GM23338 (cell line): ENCODE results near the gene SUPT5H. TPM values are rescaled to one million over a fixed set of nuclear protein-coding genes. Genes with fewer than 3 reads are reported as not detected.

Experiments used
- ATAC-seq: fragments of 200-7000 bp; cut with Tn5 transposase; 3 replicates; pipeline ENCODE4 v1.9.1; 2020
- DNase-seq: peaks from one replicate; pipeline ENCODE4 v3.0.0-alpha.2; 2015; ENCODE audit warnings: low spot score
- H2AFZ ChIP-seq: fragments of 200-600 bp; sonication (generic); 2 replicates; pipeline ENCODE4 v1.8.0; 2016; ENCODE audit warnings: antibody characterized with exemption, mild to moderate bottlenecking, moderate library complexity
- H3F3A ChIP-seq: fragments of 200-600 bp; sonication (generic); replicated peaks from 2 replicates; pipeline ENCODE4 v1.8.0; 2017; ENCODE audit warnings: antibody characterized with exemption, mixed run types, low read depth
- H3K27ac ChIP-seq: fragments of 200-600 bp; sonication (generic); 2 replicates; pipeline ENCODE4 v1.6.1; 2016; ENCODE audit warnings: low read depth
- H3K27me3 ChIP-seq: fragments of 200-600 bp; sonication (generic); 2 replicates; pipeline ENCODE4 v1.8.0; 2016; ENCODE audit warnings: mild to moderate bottlenecking, mixed run types, moderate library complexity; ENCODE audit not compliant: insufficient read depth
- H3K36me3 ChIP-seq: fragments of 200-600 bp; sonication (generic); 2 replicates; pipeline ENCODE4 v1.8.0; 2016; ENCODE audit warnings: mild to moderate bottlenecking; ENCODE audit not compliant: insufficient read depth
- H3K4me1 ChIP-seq: fragments of 200-600 bp; sonication (generic); 2 replicates; pipeline ENCODE4 v1.8.0; 2016; ENCODE audit warnings: mild to moderate bottlenecking, moderate library complexity; ENCODE audit not compliant: insufficient read depth
- H3K4me2 ChIP-seq: fragments of 200-600 bp; sonication (generic); 2 replicates; pipeline ENCODE4 v1.7.1; 2017; ENCODE audit warnings: mixed run types
- H3K4me3 ChIP-seq: fragments of 200-600 bp; sonication (generic); 2 replicates; pipeline ENCODE4 v1.6.1; 2016; ENCODE audit warnings: mixed run types
- H3K79me2 ChIP-seq: fragments of 200-600 bp; sonication (generic); replicated peaks from 2 replicates; pipeline ENCODE4 v1.8.0; 2017; ENCODE audit warnings: mild to moderate bottlenecking; ENCODE audit not compliant: insufficient read depth
- H3K9me2 ChIP-seq: fragments of 200-600 bp; sonication (generic); 2 replicates; pipeline ENCODE4 v1.8.0; 2017; ENCODE audit not compliant: insufficient read depth
- H4K20me1 ChIP-seq: fragments of 200-600 bp; sonication (generic); replicated peaks from 2 replicates; pipeline ENCODE4 v1.8.0; 2017; ENCODE audit warnings: mild to moderate bottlenecking; ENCODE audit not compliant: insufficient read depth
- H3K27ac Mint-ChIP-seq: 2 replicates; pipeline ENCODE4 v1.8.0; 2020; ENCODE audit warnings: inconsistent platforms, mild to moderate bottlenecking, moderate library complexity, mixed read lengths
- H3K27me3 Mint-ChIP-seq: 3 replicates; pipeline ENCODE4 v1.8.0; 2022; ENCODE audit warnings: low read depth, mild to moderate bottlenecking, moderate library complexity, mixed read lengths, inconsistent platforms; ENCODE audit not compliant: insufficient read depth, poor library complexity
- H3K36me3 Mint-ChIP-seq: 3 replicates; pipeline ENCODE4 v1.8.0; 2021; ENCODE audit warnings: low read depth, mild to moderate bottlenecking, inconsistent platforms, moderate library complexity, mixed read lengths
- H3K4me1 Mint-ChIP-seq: 3 replicates; pipeline ENCODE4 v1.8.0; 2020; ENCODE audit warnings: mild to moderate bottlenecking, inconsistent platforms, mixed read lengths
- H3K4me3 Mint-ChIP-seq: 3 replicates; pipeline ENCODE4 v1.8.0; 2021; ENCODE audit warnings: moderate library complexity, mild to moderate bottlenecking, inconsistent platforms, mixed read lengths
- H3K9me3 Mint-ChIP-seq: 3 replicates; pipeline ENCODE4 v1.8.0; 2020; ENCODE audit warnings: moderate library complexity, mild to moderate bottlenecking, inconsistent platforms, mixed read lengths
- CREB1 ChIP-seq: fragments of 250-450 bp; sonication (Bioruptor Pico); IDR thresholded peaks from 2 replicates; pipeline ENCODE4 v1.5.0; 2020; ENCODE audit warnings: low read depth, mild to moderate bottlenecking, moderate library complexity
- EZH2 ChIP-seq: fragments of 200-600 bp; sonication (generic); IDR thresholded peaks from one replicate; pipeline ENCODE4 v1.8.0; 2017; ENCODE audit warnings: antibody characterized with exemption, mild to moderate bottlenecking, low read depth; ENCODE audit not compliant: unreplicated experiment
- EZH2phosphoT487 ChIP-seq: fragments of 200-600 bp; sonication (generic); IDR thresholded peaks from one replicate; pipeline ENCODE4 v1.8.1; 2018; ENCODE audit warnings: antibody characterized with exemption; ENCODE audit not compliant: unreplicated experiment
- JUNB ChIP-seq: IDR thresholded peaks from one replicate; pipeline ENCODE4 v1.6.1; 2016; ENCODE audit warnings: antibody characterized with exemption; ENCODE audit not compliant: unreplicated experiment
- NANOG ChIP-seq: IDR thresholded peaks from 2 replicates; pipeline ENCODE4 v1.6.1; 2016; ENCODE audit warnings: antibody characterized with exemption, borderline replicate concordance
- POLR2AphosphoS5 ChIP-seq: IDR thresholded peaks from 2 replicates; pipeline ENCODE4 v1.6.1; 2016; ENCODE audit warnings: antibody characterized with exemption, low read depth
- STAT1 ChIP-seq: IDR thresholded peaks from one replicate; pipeline ENCODE4 v1.6.1; 2016; ENCODE audit warnings: antibody characterized with exemption; ENCODE audit not compliant: unreplicated experiment
- ZNF114 ChIP-seq: fragments of 250-450 bp; sonication (Bioruptor Pico); IDR thresholded peaks from 2 replicates; pipeline ENCODE4 v1.5.0; 2020; ENCODE audit warnings: mild to moderate bottlenecking, moderate library complexity
- ZNF331 ChIP-seq: fragments of 250-450 bp; sonication (Bioruptor Pico); IDR thresholded peaks from 2 replicates; pipeline ENCODE4 v1.5.0; 2020; ENCODE audit warnings: low read depth, mild to moderate bottlenecking, moderate library complexity
- polyA plus RNA-seq: library from polyadenylated mRNA; unstranded; fragments of >200 nt; fragmentation: Nextera tagmentation; extraction: Ambion mirVana; gene quantifications from 2 replicates; pipeline ENCODE4 v1.2.1, GENCODE V29; 2016
- total RNA-seq: library from RNA; depleted of rRNA; stranded (reverse); fragments of >200 nt; shearing (Covaris generic); gene quantifications from 2 replicates; pipeline ENCODE4 v1.2.3, GENCODE V29; 2014
- TF ChIP-seq, protein P1 (sequence below): IDR thresholded peaks from 2 replicates; pipeline ENCODE4 v1.6.1; 2016; ENCODE audit warnings: antibody characterized with exemption
- TF ChIP-seq, protein P2 (sequence below), 2 experiments: fragments of 200-600 bp in 1 of 2; sonication (generic) in 1 of 2; conservative IDR thresholded peaks; 2 replicates each; pipeline versions ENCODE4 v1.5.1 to v1.6.1; 2016 to 2017; ENCODE audit warnings: antibody characterized with exemption in 2 of 2, low read depth in 2 of 2, mild to moderate bottlenecking in 2 of 2, moderate library complexity in 1 of 2
- TF ChIP-seq, protein P3 (sequence below): fragments of 250-450 bp; sonication (Bioruptor Pico); IDR thresholded peaks from 2 replicates; pipeline ENCODE4 v1.5.0; 2020; ENCODE audit warnings: mild to moderate bottlenecking, moderate library complexity
- TF ChIP-seq, protein P4 (sequence below): IDR thresholded peaks from one replicate; pipeline ENCODE4 v1.6.1; 2018; ENCODE audit warnings: antibody characterized with exemption; ENCODE audit not compliant: unreplicated experiment

The SUPT5H gene
- total and polyA plus RNA-seq, 2 experiments from 2014 or later = 108 to 150 TPM

GRCh38 chr19:39422020-39422419 lies 23.4 kb upstream of the SUPT5H start:
- Mint-ChIP-seq H3K36me3 (peaks cover 78% of the 10 kb centered on the region), H3K4me1 (peaks cover 10% of the 10 kb centered on the region), H3K4me3 (no peak overlapping the region), H3K27ac (no peak overlapping the region), H3K27me3 (peaks cover 10% of the 10 kb centered on the region), H3K9me3 (no peaks in the 10 kb centered on the region; the same call in 2 of the 3 replicates)
- H3K27ac ChIP-seq = no peak overlapping the region
- no peak overlapping the region for H3K4me3 ChIP-seq
- no peak overlapping the region for H3K4me2 ChIP-seq
- ATAC-seq (no peak), DNase-seq (no peak)
- no peaks in the 10 kb centered on the region; the same call in 1 of the 2 replicates for H3K4me1 ChIP-seq
- no peaks in the 10 kb centered on the region for H3K79me2 ChIP-seq
- H3F3A ChIP-seq = peaks cover 3% of the 10 kb centered on the region; the same call in 1 of the 2 replicates
- no peaks in the 10 kb centered on the region for H3K27me3 ChIP-seq
- peaks cover 11% of the 10 kb centered on the region; the same call in 1 of the 2 replicates for H3K36me3 ChIP-seq
- no peak overlapping the region for H2AFZ ChIP-seq
- no peaks in the 10 kb centered on the region; the same call in 1 of the 2 replicates for H4K20me1 ChIP-seq
- H3K9me2 ChIP-seq = no peaks in the 10 kb centered on the region
- TF ChIP-seq, protein P1, sequence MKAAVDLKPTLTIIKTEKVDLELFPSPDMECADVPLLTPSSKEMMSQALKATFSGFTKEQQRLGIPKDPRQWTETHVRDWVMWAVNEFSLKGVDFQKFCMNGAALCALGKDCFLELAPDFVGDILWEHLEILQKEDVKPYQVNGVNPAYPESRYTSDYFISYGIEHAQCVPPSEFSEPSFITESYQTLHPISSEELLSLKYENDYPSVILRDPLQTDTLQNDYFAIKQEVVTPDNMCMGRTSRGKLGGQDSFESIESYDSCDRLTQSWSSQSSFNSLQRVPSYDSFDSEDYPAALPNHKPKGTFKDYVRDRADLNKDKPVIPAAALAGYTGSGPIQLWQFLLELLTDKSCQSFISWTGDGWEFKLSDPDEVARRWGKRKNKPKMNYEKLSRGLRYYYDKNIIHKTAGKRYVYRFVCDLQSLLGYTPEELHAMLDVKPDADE = no peak
- TF ChIP-seq POLR2AphosphoS5 (no peak), EZH2phosphoT487 (no peak), CREB1 (CRISPR knock-in tag) (no peak), STAT1 (no peak), ZNF114 (CRISPR knock-in tag) (no peak), EZH2 (no peak), ZNF331 (CRISPR knock-in tag) (no peak), JUNB (no peak), NANOG (no peak)
- TF ChIP-seq, protein P2, sequence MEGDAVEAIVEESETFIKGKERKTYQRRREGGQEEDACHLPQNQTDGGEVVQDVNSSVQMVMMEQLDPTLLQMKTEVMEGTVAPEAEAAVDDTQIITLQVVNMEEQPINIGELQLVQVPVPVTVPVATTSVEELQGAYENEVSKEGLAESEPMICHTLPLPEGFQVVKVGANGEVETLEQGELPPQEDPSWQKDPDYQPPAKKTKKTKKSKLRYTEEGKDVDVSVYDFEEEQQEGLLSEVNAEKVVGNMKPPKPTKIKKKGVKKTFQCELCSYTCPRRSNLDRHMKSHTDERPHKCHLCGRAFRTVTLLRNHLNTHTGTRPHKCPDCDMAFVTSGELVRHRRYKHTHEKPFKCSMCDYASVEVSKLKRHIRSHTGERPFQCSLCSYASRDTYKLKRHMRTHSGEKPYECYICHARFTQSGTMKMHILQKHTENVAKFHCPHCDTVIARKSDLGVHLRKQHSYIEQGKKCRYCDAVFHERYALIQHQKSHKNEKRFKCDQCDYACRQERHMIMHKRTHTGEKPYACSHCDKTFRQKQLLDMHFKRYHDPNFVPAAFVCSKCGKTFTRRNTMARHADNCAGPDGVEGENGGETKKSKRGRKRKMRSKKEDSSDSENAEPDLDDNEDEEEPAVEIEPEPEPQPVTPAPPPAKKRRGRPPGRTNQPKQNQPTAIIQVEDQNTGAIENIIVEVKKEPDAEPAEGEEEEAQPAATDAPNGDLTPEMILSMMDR (conservative IDR thresholded peaks at IDR 0.05; ENCODE audit: low read depth in 2 of 2) = no peak
- TF ChIP-seq, protein P3, sequence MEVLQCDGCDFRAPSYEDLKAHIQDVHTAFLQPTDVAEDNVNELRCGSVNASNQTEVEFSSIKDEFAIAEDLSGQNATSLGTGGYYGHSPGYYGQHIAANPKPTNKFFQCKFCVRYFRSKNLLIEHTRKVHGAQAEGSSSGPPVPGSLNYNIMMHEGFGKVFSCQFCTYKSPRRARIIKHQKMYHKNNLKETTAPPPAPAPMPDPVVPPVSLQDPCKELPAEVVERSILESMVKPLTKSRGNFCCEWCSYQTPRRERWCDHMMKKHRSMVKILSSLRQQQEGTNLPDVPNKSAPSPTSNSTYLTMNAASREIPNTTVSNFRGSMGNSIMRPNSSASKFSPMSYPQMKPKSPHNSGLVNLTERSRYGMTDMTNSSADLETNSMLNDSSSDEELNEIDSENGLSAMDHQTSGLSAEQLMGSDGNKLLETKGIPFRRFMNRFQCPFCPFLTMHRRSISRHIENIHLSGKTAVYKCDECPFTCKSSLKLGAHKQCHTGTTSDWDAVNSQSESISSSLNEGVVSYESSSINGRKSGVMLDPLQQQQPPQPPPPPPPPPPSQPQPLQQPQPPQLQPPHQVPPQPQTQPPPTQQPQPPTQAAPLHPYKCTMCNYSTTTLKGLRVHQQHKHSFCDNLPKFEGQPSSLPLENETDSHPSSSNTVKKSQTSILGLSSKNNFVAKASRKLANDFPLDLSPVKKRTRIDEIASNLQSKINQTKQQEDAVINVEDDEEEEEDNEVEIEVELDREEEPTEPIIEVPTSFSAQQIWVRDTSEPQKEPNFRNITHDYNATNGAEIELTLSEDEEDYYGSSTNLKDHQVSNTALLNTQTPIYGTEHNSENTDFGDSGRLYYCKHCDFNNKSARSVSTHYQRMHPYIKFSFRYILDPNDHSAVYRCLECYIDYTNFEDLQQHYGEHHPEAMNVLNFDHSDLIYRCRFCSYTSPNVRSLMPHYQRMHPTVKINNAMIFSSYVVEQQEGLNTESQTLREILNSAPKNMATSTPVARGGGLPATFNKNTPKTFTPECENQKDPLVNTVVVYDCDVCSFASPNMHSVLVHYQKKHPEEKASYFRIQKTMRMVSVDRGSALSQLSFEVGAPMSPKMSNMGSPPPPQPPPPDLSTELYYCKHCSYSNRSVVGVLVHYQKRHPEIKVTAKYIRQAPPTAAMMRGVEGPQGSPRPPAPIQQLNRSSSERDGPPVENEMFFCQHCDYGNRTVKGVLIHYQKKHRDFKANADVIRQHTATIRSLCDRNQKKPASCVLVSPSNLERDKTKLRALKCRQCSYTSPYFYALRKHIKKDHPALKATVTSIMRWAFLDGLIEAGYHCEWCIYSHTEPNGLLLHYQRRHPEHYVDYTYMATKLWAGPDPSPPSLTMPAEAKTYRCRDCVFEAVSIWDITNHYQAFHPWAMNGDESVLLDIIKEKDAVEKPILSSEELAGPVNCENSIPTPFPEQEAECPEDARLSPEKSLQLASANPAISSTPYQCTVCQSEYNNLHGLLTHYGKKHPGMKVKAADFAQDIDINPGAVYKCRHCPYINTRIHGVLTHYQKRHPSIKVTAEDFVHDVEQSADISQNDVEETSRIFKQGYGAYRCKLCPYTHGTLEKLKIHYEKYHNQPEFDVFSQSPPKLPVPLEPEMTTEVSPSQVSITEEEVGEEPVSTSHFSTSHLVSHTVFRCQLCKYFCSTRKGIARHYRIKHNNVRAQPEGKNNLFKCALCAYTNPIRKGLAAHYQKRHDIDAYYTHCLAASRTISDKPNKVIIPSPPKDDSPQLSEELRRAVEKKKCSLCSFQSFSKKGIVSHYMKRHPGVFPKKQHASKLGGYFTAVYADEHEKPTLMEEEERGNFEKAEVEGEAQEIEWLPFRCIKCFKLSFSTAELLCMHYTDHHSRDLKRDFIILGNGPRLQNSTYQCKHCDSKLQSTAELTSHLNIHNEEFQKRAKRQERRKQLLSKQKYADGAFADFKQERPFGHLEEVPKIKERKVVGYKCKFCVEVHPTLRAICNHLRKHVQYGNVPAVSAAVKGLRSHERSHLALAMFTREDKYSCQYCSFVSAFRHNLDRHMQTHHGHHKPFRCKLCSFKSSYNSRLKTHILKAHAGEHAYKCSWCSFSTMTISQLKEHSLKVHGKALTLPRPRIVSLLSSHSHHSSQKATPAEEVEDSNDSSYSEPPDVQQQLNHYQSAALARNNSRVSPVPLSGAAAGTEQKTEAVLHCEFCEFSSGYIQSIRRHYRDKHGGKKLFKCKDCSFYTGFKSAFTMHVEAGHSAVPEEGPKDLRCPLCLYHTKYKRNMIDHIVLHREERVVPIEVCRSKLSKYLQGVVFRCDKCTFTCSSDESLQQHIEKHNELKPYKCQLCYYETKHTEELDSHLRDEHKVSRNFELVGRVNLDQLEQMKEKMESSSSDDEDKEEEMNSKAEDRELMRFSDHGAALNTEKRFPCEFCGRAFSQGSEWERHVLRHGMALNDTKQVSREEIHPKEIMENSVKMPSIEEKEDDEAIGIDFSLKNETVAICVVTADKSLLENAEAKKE (CRISPR knock-in tag) = no peak
- TF ChIP-seq, protein P4, sequence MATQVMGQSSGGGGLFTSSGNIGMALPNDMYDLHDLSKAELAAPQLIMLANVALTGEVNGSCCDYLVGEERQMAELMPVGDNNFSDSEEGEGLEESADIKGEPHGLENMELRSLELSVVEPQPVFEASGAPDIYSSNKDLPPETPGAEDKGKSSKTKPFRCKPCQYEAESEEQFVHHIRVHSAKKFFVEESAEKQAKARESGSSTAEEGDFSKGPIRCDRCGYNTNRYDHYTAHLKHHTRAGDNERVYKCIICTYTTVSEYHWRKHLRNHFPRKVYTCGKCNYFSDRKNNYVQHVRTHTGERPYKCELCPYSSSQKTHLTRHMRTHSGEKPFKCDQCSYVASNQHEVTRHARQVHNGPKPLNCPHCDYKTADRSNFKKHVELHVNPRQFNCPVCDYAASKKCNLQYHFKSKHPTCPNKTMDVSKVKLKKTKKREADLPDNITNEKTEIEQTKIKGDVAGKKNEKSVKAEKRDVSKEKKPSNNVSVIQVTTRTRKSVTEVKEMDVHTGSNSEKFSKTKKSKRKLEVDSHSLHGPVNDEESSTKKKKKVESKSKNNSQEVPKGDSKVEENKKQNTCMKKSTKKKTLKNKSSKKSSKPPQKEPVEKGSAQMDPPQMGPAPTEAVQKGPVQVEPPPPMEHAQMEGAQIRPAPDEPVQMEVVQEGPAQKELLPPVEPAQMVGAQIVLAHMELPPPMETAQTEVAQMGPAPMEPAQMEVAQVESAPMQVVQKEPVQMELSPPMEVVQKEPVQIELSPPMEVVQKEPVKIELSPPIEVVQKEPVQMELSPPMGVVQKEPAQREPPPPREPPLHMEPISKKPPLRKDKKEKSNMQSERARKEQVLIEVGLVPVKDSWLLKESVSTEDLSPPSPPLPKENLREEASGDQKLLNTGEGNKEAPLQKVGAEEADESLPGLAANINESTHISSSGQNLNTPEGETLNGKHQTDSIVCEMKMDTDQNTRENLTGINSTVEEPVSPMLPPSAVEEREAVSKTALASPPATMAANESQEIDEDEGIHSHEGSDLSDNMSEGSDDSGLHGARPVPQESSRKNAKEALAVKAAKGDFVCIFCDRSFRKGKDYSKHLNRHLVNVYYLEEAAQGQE = no peak
